HG02588 (cell line): ENCODE measurements around the gene PTDSS2.
A peak's percentile ranks its signal among the peaks of the same experiment; 100 is the strongest.
"Not testable (repeated sequence)": the region's sequence is repeated elsewhere in the genome, so short reads cannot be mapped to it uniquely, and the experiment has no call there.

ENCODE experiments used
- ATAC-seq: cut with Tn5 transposase; IDR thresholded peaks from one replicate; pipeline ENCODE4 v1.9.1; 2021; ENCODE audit warnings: mild to moderate bottlenecking, moderate library complexity; ENCODE audit not compliant: unreplicated experiment

Gene PTDSS2

GRCh38 chr11:503179-503981 lies 53.3 kb downstream of the PTDSS2 start:
- ATAC-seq: no peak

- ATAC-seq: no peak
Measured at GRCh38 chr11:504053-504993, 54.2 kb downstream of the PTDSS2 start.

DNA sequence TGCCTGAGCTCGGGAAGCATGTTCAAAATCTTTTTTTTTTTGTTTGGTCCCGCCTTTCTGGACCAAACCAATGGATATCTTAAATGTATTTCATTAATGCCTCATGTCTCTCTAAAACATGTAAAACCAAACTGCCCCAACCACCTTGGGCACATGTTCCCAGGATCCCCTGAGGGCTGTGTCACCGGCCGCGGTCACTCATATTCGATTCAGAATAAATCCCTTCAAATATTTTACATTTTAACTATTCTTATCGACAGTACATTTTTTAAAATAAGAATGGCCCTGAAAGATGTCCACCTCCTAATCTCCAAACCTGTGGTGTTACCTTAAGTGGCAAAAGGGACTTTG lies 54.9 kb downstream of the PTDSS2 start:
- ATAC-seq: no peak

DNA sequence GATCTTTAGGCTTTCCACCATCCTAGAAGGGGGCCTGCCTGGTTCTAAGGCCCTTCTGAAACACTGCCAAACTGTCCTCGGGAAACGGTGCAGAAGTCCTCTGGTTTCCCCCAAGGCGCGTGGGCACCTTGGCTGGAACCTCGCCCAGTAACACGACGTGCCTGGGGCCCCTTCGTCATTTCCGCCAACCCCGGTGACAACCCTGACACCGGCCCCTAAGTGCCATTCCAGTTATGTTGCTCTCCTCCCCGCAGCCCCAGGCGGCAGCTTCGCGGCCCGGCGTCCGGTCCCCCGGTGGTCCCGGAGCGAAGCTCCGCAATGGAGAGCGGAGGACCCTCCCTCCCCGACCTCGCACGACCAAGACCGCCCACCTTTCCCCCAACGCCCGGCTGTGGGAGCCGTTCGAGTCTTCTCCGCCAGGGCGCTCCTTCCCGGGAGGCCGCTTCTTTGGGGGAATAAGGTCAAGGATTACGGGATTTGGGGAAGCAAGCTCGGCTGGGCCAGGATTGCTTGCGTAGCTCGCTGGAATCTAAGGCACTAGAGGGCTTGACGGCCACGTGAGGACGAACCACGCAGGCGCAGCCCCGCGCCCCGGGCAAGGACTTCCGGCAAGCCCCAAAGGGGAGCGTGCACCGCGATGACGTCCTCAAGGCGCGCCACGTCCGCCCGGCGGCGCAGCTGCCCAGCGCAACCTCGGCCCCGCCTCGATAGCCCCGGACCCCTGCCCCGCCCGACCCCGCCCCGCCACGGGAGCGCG lies 56.3 kb downstream of the PTDSS2 start:
- ATAC-seq: peak; percentile 54

GRCh38 chr11:506995-507726 lies 57.1 kb downstream of the PTDSS2 start, which contains the start of gene RNH1:
RNH1 (minus strand) TSS chr11:507242; CDS start chr11:502162, 5,080 bp downstream.
- peak; percentile 48 for ATAC-seq

DNA sequence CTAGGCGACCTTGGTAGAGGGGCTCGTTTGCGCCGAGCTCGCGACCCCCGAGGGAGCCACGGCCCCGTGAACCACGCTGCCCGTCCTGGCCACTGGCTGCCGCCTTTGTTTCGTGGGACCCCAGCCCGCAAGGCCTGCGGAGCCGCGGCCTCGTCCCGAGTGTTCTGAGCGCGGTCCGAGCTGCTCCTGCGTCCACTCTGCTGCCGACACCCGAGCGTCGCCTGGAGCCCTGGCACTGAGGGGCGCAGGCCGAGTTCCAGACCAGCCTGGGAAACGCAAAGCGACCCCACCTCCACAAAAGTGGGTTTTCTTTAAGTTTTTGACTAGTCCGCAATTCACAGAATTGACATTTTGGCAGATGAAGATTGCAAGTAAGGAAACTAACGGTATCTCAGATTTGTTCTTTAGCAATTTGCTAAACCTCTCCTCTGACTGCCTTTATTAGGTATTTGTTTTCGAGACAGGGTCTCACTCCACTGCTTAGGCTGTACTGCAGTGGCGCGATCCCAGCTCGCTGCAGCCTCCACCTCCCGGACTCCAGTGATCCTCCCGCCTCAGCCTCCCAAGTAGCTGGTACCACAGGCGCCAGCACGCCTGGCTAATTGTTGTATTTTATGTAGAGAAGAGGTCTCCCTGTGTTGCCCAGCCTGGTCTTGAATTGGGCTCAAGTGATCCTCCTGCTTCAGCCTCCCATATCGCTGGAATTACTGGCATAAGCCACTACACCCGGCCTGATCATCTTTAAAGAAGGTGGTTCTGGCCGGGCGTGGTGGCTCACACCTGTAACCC lies 57.8 kb downstream of the PTDSS2 start:
- ATAC-seq: no peak

DNA sequence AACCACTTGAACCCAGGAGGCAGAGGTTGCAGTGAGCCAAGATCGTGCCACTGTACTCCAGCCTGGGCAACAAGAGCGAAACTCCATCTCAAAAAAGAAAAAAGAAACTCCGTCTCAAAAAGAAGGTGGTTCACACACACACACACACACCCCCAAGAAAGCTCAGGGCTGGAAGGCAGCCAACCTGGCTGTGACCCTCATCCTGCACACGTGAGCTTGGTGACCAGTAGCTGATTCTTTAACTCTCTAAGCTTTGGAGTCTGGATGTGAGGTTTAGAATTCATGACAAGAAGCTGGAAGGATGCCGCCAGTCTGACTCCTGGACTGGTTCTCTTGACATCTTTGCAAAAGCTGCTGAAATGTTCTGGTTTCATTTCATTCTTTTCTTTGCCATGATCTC lies 58.9 kb downstream of the PTDSS2 start:
- no peak for ATAC-seq

DNA sequence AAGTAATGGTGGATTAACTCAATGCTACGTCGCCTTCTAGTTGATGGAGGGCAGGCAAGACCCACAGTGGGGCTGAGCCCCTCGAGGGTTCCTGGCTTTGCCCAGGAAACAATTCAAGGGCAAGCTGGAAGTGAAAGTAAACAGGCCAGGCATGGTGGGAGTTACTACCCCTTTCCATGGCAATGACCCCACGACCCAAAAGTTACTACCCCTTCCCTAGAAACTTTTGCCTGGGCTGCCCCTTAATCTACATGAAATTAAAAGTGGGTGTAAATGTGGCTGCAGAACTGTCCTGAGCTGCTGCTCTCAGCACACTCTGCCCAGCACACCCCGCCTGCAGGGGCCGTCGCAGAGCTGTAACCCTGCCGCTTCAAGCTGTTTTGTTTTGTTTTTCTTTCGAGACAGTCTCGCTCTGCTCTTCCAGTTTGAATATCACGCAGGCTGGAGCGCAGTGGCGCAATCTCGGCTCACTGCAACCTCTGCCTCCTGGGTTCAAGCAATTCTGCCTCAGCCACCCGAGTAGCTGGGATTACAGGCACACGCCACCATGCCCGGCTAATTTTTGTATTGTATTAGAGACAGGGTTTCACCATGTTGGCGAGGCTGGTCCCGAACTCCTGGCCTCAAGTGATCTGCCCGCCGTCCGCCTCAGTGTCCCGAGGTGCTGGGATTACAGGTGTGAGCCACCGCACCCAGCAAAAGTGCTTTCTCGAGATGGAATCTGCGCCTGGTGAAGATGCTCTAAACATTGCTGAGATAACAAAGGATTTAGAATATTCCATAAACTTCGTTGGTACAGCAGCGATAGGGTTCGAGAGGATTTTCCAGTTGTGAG lies 62.9 kb downstream of the PTDSS2 start:
- no peak for ATAC-seq

DNA sequence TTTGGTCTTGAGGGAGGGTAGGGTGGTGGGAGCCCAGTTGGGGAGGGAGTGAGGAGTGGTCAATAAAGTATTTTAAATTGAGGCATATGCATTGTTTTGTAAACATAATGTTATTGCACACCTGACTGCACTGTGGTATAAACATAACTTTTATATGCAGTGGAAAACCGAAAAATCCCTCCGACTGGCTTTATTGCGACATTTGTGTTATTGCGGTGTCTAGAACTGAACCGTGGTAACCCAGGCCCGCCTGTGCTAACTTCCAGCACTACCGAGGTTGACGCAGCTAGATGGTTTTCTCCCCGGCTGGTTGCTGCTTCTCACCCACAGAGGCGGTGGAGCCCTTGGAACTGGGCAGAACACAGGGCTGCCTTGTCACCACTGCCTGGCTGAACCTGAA lies 64.5 kb downstream of the PTDSS2 start:
- no peak for ATAC-seq

DNA sequence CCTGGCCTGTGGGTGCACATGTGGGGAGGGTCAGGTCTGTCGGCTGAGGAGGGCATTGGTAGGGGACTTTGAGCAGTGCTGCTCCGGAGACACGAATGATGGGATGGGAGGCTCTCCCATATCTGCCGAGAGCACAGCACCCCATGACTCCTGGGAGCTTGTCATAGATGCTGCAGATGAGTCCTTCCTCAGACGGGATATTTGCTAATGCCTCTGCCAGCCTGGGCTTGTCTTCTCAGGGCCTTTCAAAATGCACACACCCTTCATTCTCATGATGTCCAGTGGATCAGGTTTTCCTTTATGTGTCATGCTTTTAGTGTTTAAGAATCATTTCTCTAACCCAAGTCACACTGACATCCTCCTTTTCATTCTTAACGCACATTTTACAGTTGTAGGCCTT lies 65.1 kb downstream of the PTDSS2 start:
- ATAC-seq: no peak

GRCh38 chr11:516400-516799 lies 66.3 kb downstream of the PTDSS2 start:
- no peak for ATAC-seq

GRCh38 chr11:516918-517685 lies 67.0 kb downstream of the PTDSS2 start:
- ATAC-seq: not testable (repeated sequence)

DNA sequence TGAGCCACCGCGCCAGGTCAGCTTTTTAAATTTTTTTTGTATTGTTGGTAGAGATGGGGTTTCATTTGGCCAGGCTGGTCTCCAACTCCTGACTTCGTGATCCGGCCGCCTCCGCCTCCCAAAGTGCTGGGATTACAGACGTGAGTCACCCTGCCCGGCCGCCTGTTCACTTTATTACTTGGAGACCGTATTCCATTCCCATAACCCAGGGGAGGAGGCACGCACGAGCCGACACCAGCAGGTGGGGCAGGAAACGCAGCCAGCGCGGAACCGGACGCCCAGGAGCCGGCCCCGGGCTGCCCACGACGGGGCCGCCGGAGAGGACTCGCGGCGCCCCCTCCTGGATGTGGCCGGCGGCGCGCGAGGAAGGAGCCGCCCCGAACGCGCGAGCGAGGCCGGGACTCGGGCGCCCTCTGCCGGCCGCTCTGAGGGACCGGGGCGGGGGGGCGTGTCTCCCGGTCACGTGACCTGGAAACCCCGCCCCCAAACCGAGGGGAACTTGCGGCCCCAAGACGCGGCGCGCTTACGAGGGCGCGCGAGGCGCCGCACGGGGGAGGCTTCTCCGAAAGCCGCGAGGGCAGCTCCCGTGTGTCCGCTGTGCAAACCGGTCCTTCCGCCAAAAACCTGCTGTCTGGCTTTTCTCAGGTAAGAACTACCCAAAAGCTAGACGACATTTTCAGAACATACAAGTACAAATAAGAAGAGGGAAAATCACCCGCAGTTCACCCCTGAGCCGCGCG lies 68.6 kb downstream of the PTDSS2 start:
- no peak for ATAC-seq

GRCh38 chr11:520428-521176 lies 70.5 kb downstream of the PTDSS2 start:
- ATAC-seq: no peak

DNA sequence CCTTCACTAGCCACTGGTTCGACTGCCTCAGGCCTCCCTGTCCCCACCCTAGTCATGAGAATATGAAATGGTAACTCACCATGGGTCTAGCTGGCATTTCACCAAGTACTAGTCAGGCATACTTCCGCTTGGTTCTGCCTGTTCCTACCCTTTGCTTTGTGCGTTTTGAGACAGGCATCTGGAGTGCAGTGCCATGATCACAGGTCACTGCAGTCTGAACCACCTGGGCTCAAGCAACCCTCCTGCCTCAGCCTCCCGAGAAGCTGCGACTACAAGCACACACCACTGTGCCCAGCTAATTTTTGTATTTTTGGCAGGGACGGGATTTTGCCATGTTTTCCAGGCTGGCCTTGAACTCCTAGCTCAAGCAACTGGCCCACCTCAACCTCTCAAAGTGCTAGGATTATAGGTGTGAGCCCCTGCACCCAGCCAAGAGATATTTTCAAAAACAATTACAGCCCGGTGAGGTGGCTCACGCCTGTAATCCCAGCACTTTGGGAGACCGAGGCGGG lies 71.2 kb downstream of the PTDSS2 start:
- no peak for ATAC-seq

- ATAC-seq: no peak
Measured at GRCh38 chr11:526192-526591, 76.1 kb downstream of the PTDSS2 start.
